ENCODE results near the gene CPNE7. TPM values are rescaled to one million over a fixed set of nuclear protein-coding genes. Genes with fewer than 3 reads are reported as not detected.

The CPNE7 gene
- total RNA-seq, 4 donors from 2014 or later, result 1.1 to 3.3 (median 2.5) TPM

DNA sequence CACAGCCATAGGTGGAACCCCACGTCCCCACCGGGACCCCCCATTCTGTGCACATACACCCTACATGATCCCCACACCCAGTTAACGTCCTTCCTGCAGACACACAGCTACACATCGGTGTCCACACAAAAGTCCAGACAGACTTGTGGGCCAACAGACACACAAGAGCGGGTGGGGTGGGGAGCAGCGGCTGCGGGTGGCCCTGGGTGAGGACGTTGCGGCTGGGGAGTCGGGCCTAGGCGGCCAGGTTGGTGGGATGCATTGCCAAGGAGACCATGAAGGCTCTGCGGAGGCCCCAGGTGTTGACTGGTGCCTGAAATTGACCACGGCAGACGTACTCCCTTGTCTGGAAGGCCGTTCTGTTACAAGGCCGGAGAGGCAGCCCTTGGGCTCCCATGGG is 29.2 kb downstream of the CPNE7 start:
- intact Hi-C loops (cut with DNase I; ENCODE audit: low total_unique reads), result no loop called here
- DNase-seq (ENCODE audit: low spot score in 2 of 2), result no peak
- 80 to 83% methylated on average over 12 to 16 of the region's 16 CpGs for WGBS, 2 donors
- TF ChIP-seq POLR2A (IDR thresholded peaks at IDR 0.05), result no peak
- TF ChIP-seq, protein P1, sequence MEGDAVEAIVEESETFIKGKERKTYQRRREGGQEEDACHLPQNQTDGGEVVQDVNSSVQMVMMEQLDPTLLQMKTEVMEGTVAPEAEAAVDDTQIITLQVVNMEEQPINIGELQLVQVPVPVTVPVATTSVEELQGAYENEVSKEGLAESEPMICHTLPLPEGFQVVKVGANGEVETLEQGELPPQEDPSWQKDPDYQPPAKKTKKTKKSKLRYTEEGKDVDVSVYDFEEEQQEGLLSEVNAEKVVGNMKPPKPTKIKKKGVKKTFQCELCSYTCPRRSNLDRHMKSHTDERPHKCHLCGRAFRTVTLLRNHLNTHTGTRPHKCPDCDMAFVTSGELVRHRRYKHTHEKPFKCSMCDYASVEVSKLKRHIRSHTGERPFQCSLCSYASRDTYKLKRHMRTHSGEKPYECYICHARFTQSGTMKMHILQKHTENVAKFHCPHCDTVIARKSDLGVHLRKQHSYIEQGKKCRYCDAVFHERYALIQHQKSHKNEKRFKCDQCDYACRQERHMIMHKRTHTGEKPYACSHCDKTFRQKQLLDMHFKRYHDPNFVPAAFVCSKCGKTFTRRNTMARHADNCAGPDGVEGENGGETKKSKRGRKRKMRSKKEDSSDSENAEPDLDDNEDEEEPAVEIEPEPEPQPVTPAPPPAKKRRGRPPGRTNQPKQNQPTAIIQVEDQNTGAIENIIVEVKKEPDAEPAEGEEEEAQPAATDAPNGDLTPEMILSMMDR (IDR thresholded peaks at IDR 0.05), result no peak
- no peak overlapping the region for H3K4me3 ChIP-seq (ENCODE audit: low read depth, poor library complexity, severe bottlenecking)

- no peak for DNase-seq (ENCODE audit: low spot score in 2 of 2)
- 72 to 76% methylated on average over 20 to 34 of the region's 34 CpGs for WGBS, 2 donors
- no peak for TF ChIP-seq POLR2A (IDR thresholded peaks at IDR 0.05)
- TF ChIP-seq, protein P1 (IDR thresholded peaks at IDR 0.05), result no peak
- intact Hi-C loops (cut with DNase I; ENCODE audit: low total_unique reads), result no loop called here
- no peak overlapping the region for H3K4me3 ChIP-seq (ENCODE audit: low read depth, poor library complexity, severe bottlenecking)
These were observed 29.8 kb downstream of the CPNE7 start for GRCh38 chr16:89605186-89605970.

- no peak overlapping the region for H3K4me3 ChIP-seq (ENCODE audit: low read depth, poor library complexity, severe bottlenecking)
- no peak for DNase-seq (ENCODE audit: low spot score in 2 of 2)
- no peak for TF ChIP-seq POLR2A (IDR thresholded peaks at IDR 0.05)
- TF ChIP-seq, protein P1 (IDR thresholded peaks at IDR 0.05), result no peak
- 79 to 80% methylated on average over 5 to 9 of the region's 9 CpGs for WGBS, 2 donors
- intact Hi-C loops (cut with DNase I; ENCODE audit: low total_unique reads), result no loop called here
These were observed 30.4 kb downstream of the CPNE7 start for GRCh38 chr16:89606006-89606405.

GRCh38 chr16:89607453-89607852 is 31.9 kb downstream of the CPNE7 start:
- 77 to 82% methylated on average over 9 of the region's 9 CpGs for WGBS, 2 donors
- no peak for TF ChIP-seq POLR2A (IDR thresholded peaks at IDR 0.05)
- TF ChIP-seq, protein P1 (IDR thresholded peaks at IDR 0.05), result no peak
- intact Hi-C loops (cut with DNase I; ENCODE audit: low total_unique reads), result no loop called here
- no peak overlapping the region for H3K4me3 ChIP-seq (ENCODE audit: low read depth, poor library complexity, severe bottlenecking)
- no peak for DNase-seq (ENCODE audit: low spot score in 2 of 2)

GRCh38 chr16:89607937-89608740 is 32.6 kb downstream of the CPNE7 start:
- no peak for TF ChIP-seq POLR2A (IDR thresholded peaks at IDR 0.05)
- TF ChIP-seq, protein P1 (IDR thresholded peaks at IDR 0.05), result no peak

More at GRCh38 chr16:89607937-89608740, 32.6 kb downstream of the CPNE7 start:
- 77 to 78% methylated on average over 31 to 32 of the region's 32 CpGs for WGBS, 2 donors
- DNase-seq (ENCODE audit: low spot score in 2 of 2), result no peak
- no peak overlapping the region for H3K4me3 ChIP-seq (ENCODE audit: low read depth, poor library complexity, severe bottlenecking)
- intact Hi-C loops (cut with DNase I; ENCODE audit: low total_unique reads), result no loop called here

Data from lower leg skin (tissue), 4 donors.